GM12873 (cell line): ENCODE data around the gene CTSW.

Source experiments
- TF ChIP-seq, protein P1 (sequence below): IDR thresholded peaks from 2 replicates; pipeline ENCODE4 v1.5.1; 2012; ENCODE audit warnings: low read depth, mild to moderate bottlenecking, moderate library complexity, low read length, control low read depth; ENCODE audit not compliant: insufficient read depth; ENCODE audit errors: missing control alignments

The CTSW gene

DNA sequence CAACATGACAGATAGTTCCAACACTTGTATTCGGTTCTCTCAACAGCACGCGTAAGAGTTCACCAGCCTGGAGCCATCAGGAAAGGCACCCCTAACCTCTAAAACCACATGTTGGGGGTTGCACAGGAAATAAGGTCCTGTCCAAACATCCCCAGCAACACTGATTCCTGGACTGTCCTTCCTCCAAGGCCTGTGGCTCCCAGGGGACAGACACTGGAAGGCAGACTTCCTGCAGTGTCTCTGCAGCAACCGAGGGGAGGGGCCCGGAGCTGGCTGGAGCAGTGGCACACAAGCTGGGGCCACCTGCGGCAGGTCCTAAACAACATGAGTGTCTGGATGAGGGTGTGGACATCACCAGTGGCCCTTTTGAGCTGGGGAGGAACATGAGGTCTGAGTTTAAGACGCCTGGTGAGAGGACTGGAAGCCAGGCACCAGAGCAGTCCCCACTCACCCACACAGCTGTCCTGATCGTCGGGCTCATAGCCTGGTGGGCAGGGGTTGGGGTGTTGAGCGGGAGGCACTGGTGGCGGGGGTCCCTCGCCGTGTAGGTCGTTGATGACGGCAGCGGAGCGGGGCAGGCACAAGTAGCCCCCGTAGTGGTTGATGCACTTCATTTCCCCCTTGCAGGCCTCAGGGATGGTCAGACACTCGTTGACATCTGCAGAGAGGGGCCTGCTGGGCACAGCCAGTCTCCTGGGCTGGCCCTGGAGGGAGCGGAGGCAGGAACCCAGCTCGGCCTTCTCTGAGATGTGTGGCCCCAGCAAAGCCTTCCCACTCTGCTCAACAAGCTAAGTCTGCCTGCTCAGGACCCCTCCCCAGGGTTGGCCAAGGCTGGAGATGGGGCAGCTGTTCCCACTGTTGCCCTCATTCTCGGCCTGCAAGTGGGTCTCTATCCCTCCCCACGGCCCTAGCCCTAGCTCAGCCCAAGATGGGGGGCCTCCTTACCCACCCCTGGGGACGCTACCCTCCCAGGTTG, 8.6 kb upstream of the CTSW start:
- TF ChIP-seq, protein P1, sequence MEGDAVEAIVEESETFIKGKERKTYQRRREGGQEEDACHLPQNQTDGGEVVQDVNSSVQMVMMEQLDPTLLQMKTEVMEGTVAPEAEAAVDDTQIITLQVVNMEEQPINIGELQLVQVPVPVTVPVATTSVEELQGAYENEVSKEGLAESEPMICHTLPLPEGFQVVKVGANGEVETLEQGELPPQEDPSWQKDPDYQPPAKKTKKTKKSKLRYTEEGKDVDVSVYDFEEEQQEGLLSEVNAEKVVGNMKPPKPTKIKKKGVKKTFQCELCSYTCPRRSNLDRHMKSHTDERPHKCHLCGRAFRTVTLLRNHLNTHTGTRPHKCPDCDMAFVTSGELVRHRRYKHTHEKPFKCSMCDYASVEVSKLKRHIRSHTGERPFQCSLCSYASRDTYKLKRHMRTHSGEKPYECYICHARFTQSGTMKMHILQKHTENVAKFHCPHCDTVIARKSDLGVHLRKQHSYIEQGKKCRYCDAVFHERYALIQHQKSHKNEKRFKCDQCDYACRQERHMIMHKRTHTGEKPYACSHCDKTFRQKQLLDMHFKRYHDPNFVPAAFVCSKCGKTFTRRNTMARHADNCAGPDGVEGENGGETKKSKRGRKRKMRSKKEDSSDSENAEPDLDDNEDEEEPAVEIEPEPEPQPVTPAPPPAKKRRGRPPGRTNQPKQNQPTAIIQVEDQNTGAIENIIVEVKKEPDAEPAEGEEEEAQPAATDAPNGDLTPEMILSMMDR, result no peak

- TF ChIP-seq, protein P1, result no peak
Observed at GRCh38 chr11:65871811-65872548, 7.7 kb upstream of the CTSW start.

GRCh38 chr11:65872586-65873317, 6.9 kb upstream of the CTSW start, which contains the start of gene EFEMP2:
Gene EFEMP2 (minus strand): TSS chr11:65872800. CDS start chr11:65872354, 446 bp downstream.
- TF ChIP-seq, protein P1, result no peak

GRCh38 chr11:65873318-65874156, 6.1 kb upstream of the CTSW start:
- TF ChIP-seq, protein P1, result no peak

- TF ChIP-seq, protein P1, result no peak
Observed at GRCh38 chr11:65880027-65880426, 390 bp downstream of the CTSW start.

DNA sequence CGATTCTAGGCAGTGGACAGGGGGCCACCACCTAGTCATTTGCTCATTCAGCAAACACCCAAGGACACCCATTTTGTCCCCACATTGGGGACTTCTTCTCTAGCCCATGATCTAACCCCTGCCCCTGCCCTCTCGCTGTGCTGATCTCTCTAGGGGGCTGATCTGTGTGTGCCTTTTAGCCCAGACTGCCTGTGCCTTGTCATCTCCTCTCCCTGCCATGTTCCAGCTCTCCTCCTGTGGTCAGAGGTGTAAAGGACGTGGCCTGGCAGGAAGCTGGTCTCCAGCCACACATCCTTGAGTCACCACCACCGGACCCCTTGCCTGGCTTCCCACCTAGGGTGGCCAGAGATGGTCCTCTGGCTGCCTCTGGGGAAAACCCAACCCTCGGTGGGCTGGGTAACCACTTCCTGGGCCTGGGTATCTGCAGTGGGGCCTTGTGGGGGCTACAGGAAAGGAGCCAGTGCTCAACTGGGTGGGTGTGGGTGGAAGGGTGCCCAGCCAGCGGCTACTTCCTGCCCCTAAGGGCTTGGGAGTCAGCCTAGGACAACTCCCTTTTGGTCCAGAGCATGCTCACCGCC, 1.3 kb downstream of the CTSW start:
- TF ChIP-seq, protein P1, result no peak
